Measurements from ENCODE around the gene RPL32. TPM values are rescaled to one million over a fixed set of nuclear protein-coding genes. Genes with fewer than 3 reads are reported as not detected.
A peak's percentile ranks its signal among the peaks of the same experiment; 100 is the strongest.
"Not testable (repeated sequence)": the region's sequence is repeated elsewhere in the genome, so short reads cannot be mapped to it uniquely, and the experiment has no call there.

Gene RPL32
- polyA plus RNA-seq, 1 of the 3 experiments (the other 2 are of a cell fraction), result 2,311 TPM

DNA sequence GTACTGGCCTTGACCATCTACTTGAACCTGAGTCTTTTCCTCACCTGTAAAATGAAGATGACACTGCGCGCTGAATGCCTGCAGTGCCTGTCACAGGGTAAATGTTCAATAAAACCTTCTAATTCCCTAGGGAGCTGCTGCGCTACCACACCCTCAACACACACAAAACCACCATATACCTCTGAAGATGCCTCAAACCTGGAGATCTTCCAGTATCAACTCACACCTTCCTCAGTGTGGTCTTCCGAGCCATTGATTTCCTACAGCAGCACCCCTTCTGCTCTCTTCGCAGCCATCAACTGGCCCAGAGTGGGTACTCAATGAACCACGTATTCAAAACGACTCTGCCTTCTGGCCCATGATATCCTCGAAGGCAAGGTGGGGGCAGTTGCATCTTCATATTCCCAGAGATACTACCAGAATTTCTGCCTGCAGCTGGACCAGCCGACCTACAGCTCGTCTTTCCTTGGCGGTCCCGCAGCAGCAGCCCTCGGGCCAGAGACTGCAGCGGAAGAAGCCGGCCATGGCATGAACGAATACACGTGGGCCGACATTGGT lies 695 bp downstream of the RPL32 start:
- ChIA-PET CTCF (interaction anchor here (0.7 to 3.4 kb wide), 14 partner anchors 8 to 277 kb away, joined by 3 to 28 read pairs (median 7); no protein-coding TSS in a partner anchor), POLR2A (interaction anchor here (0.6 to 1.4 kb wide), 4 partner anchors 10 to 51 kb away, joined by 3 to 4 read pairs (median 3); no protein-coding TSS in a partner anchor)
- Histone ChIP-seq H3K4me2 (peak overlapping the region; percentile 83), H3K9me3 (no peaks in the 10 kb centered on the region), H3K27me3 (ENCODE audit: insufficient read depth) (no peaks in the 10 kb centered on the region), H2AFZ (ENCODE audit: low read depth) (no peak overlapping the region), H3K9me2 (no peaks in the 10 kb centered on the region), H3K36me3 (replicated peaks in 1 of 2; ENCODE audit: control insufficient read depth in 1 of 2, insufficient read depth in 2 of 2, low read length in 1 of 2) (peaks cover 40 to 44% of the 10 kb centered on the region in 2 experiments), H3F3A (replicated peaks; ENCODE audit: insufficient read depth) (peaks cover 16% of the 10 kb centered on the region), H3K9ac (peak overlapping the region; percentile 94), H3K4me3 (ENCODE audit: low read depth in 2 of 2, low read length in 1 of 2) (peak overlapping the region; percentile 78 to 97), H3K79me2 (ENCODE audit: insufficient read depth) (peaks cover 51% of the 10 kb centered on the region), H4K20me1 (ENCODE audit: insufficient read depth) (peaks cover 50% of the 10 kb centered on the region), H3K27ac (ENCODE audit: low read depth in 2 of 2, low read length in 1 of 2) (peak overlapping the region; percentile 83 to 96), H3K4me1 (ENCODE audit: control insufficient read depth in 1 of 2, insufficient read depth in 2 of 2, low read depth in 1 of 2, low read length in 1 of 2) (peaks cover 22 to 29% of the 10 kb centered on the region in 2 experiments; a peak in 3 of 4 replicates)
- WGBS (ENCODE audit: low lambda C conversion rate), result 0% methylated on average over 9 of the region's 18 CpGs
- no peak for DNase-seq
- TF ChIP-seq FOXJ3 (CRISPR knock-in tag; IDR thresholded peaks at IDR 0.05) (no peak), NFIC (IDR thresholded peaks at IDR 0.05; ENCODE audit: borderline replicate concordance) (no peak), RXRA (IDR thresholded peaks at IDR 0.05; ENCODE audit: borderline replicate concordance, low read depth) (no peak), FOXM1 (IDR thresholded peaks at IDR 0.05; ENCODE audit: low read depth) (no peak), EP300 (IDR thresholded peaks at IDR 0.05; ENCODE audit: borderline replicate concordance in 1 of 2, low read depth in 1 of 2, low read length in 1 of 2) (no peak), RCOR1 (IDR thresholded peaks at IDR 0.05; ENCODE audit: low read length) (no peak), SIN3A (IDR thresholded peaks at IDR 0.05; ENCODE audit: borderline replicate concordance, low read depth, low read length) (no peak), GATA2 (CRISPR knock-in tag; IDR thresholded peaks at IDR 0.05) (no peak), ELF1 (IDR thresholded peaks at IDR 0.05) (no peak)
- TF ChIP-seq, protein P1, sequence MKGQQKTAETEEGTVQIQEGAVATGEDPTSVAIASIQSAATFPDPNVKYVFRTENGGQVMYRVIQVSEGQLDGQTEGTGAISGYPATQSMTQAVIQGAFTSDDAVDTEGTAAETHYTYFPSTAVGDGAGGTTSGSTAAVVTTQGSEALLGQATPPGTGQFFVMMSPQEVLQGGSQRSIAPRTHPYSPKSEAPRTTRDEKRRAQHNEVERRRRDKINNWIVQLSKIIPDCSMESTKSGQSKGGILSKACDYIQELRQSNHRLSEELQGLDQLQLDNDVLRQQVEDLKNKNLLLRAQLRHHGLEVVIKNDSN (IDR thresholded peaks at IDR 0.05; ENCODE audit: borderline replicate concordance, low read depth), result no peak
- TF ChIP-seq, protein P2, sequence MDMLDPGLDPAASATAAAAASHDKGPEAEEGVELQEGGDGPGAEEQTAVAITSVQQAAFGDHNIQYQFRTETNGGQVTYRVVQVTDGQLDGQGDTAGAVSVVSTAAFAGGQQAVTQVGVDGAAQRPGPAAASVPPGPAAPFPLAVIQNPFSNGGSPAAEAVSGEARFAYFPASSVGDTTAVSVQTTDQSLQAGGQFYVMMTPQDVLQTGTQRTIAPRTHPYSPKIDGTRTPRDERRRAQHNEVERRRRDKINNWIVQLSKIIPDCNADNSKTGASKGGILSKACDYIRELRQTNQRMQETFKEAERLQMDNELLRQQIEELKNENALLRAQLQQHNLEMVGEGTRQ (IDR thresholded peaks at IDR 0.05; ENCODE audit: borderline replicate concordance, low read depth, low read length), result no peak
- TF ChIP-seq, protein P3, sequence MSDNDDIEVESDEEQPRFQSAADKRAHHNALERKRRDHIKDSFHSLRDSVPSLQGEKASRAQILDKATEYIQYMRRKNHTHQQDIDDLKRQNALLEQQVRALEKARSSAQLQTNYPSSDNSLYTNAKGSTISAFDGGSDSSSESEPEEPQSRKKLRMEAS (IDR thresholded peaks at IDR 0.05; ENCODE audit: low read depth), result no peak

DNA sequence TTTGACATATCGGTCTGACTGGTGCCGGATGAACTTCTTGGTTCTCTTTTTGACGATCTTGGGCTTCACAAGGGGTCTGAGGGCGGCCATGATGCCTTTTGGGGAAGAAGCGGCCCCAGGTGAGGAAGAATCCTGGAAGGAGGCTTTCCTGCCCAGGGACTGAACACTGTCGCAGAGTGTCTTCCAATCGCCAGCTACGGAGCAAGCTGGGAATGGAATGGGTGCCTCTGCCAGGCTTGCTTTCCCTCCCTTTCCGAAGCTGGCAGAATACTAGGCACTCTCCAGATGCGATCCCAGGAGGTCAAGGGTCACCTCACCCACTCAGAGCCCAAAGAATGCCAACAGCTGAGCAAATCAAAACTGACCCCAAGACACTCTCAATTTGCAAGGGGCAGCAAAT lies 1.2 kb downstream of the RPL32 start:
- DNase-seq; H2AFZ ChIP-seq (ENCODE audit: low read depth); H3K27ac ChIP-seq (ENCODE audit: low read depth in 2 of 2, low read length in 1 of 2); H3K9me3 ChIP-seq; H3K9me2 ChIP-seq; H3K27me3 ChIP-seq (ENCODE audit: insufficient read depth): not testable (repeated sequence)
- Histone ChIP-seq H3K4me3 (ENCODE audit: low read depth in 2 of 2, low read length in 1 of 2) (peak overlapping the region; percentile 78 to 97), H3K79me2 (ENCODE audit: insufficient read depth) (peaks cover 51% of the 10 kb centered on the region), H3K4me1 (ENCODE audit: control insufficient read depth in 1 of 2, insufficient read depth in 2 of 2, low read depth in 1 of 2, low read length in 1 of 2) (peaks cover 22 to 29% of the 10 kb centered on the region in 2 experiments; a peak in 3 of 4 replicates), H3F3A (replicated peaks; ENCODE audit: insufficient read depth) (peaks cover 21% of the 10 kb centered on the region), H4K20me1 (ENCODE audit: insufficient read depth) (peaks cover 55% of the 10 kb centered on the region), H3K36me3 (replicated peaks in 1 of 2; ENCODE audit: control insufficient read depth in 1 of 2, insufficient read depth in 2 of 2, low read length in 1 of 2) (peaks cover 45 to 49% of the 10 kb centered on the region in 2 experiments), H3K9ac (peak overlapping the region; percentile 94), H3K4me2 (peak overlapping the region; percentile 83)
- ChIA-PET POLR2A (interaction anchor here (0.8 to 1.0 kb wide), 2 partner anchors 17 to 51 kb away, joined by 3 read pairs; no protein-coding TSS in a partner anchor), CTCF (interaction anchor here (0.8 to 3.4 kb wide), 4 partner anchors 10 to 52 kb away, joined by 3 to 28 read pairs (median 16); no protein-coding TSS in a partner anchor)
- WGBS (ENCODE audit: low lambda C conversion rate), result 12% methylated on average over 9 of the region's 10 CpGs

Measured in SK-N-SH (cell line).